Measurements from ENCODE around the gene PCSK5.

DNA sequence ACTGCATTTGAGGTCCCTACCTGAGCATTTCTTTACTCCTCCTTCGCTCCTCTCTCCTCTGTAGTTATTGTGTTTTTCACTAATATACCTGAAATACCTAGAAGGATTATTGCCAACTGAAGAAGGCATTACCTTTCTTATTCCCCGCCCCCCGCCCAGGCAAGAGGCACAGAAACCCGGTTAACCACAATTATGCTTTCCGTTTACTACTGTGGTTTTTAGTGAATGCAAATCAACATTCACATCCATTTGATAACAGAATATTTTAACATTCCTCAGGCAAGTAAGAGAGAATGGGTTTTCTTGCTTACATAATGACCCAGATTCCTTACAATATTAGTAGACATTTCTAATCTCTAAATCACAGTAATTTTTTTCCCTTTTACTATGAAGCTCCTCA lies 136.9 kb downstream of the PCSK5 start:
- TF ChIP-seq, protein P1, sequence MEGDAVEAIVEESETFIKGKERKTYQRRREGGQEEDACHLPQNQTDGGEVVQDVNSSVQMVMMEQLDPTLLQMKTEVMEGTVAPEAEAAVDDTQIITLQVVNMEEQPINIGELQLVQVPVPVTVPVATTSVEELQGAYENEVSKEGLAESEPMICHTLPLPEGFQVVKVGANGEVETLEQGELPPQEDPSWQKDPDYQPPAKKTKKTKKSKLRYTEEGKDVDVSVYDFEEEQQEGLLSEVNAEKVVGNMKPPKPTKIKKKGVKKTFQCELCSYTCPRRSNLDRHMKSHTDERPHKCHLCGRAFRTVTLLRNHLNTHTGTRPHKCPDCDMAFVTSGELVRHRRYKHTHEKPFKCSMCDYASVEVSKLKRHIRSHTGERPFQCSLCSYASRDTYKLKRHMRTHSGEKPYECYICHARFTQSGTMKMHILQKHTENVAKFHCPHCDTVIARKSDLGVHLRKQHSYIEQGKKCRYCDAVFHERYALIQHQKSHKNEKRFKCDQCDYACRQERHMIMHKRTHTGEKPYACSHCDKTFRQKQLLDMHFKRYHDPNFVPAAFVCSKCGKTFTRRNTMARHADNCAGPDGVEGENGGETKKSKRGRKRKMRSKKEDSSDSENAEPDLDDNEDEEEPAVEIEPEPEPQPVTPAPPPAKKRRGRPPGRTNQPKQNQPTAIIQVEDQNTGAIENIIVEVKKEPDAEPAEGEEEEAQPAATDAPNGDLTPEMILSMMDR (optimal IDR thresholded peaks at IDR 0.05 in 1 of 3, IDR thresholded peaks at IDR 0.05 in 1 of 3, conservative IDR thresholded peaks at IDR 0.05 in 1 of 3; ENCODE audit: extremely low read depth in 1 of 3, insufficient read depth in 2 of 3, low read length in 3 of 3), result no peak
- TF ChIP-seq EZH2 (IDR thresholded peaks at IDR 0.05; ENCODE audit: low read length), result no peak
